DOHH2 (cell line): Measurements from ENCODE around the gene CLIC3.
A peak's percentile ranks its signal among the peaks of the same experiment; 100 is the strongest.

Experiments
- H3F3A ChIP-seq: fragments of 200-600 bp; sonication (generic), shearing (Covaris generic); 2 replicates; pipeline ENCODE4 v1.6.0; 2016; ENCODE audit warnings: antibody characterized with exemption, mild to moderate bottlenecking; ENCODE audit not compliant: control insufficient read depth, insufficient read depth
- H3K27ac ChIP-seq: fragments of 200-600 bp; sonication (generic); 2 replicates; pipeline ENCODE4 v1.5.1; 2014; ENCODE audit warnings: low read depth, mild to moderate bottlenecking, low read length, moderate library complexity
- H3K27me3 ChIP-seq: fragments of 200-600 bp; sonication (generic); 2 replicates; pipeline ENCODE4 v1.6.1; 2014; ENCODE audit warnings: mild to moderate bottlenecking, low read length, mixed read lengths; ENCODE audit not compliant: control insufficient read depth
- H3K36me3 ChIP-seq: fragments of 200-600 bp; sonication (generic); 2 replicates; pipeline ENCODE4 v1.6.1; 2014; ENCODE audit warnings: mild to moderate bottlenecking, low read length, moderate library complexity, mixed read lengths; ENCODE audit not compliant: control insufficient read depth
- H3K4me1 ChIP-seq: fragments of 200-600 bp; sonication (generic); 2 replicates; pipeline ENCODE4 v1.6.1; 2014; ENCODE audit warnings: mild to moderate bottlenecking, low read length, mixed read lengths; ENCODE audit not compliant: control insufficient read depth
- H3K4me2 ChIP-seq: fragments of 200-600 bp; sonication (generic); 2 replicates; pipeline ENCODE4 v1.6.0; 2014; ENCODE audit warnings: mild to moderate bottlenecking, low read length, moderate library complexity
- H3K4me3 ChIP-seq: fragments of 200-600 bp; sonication (generic); 2 replicates; pipeline ENCODE4 v1.5.1; 2014; ENCODE audit warnings: mild to moderate bottlenecking, low read length, mixed read lengths
- H3K79me2 ChIP-seq: fragments of 200-600 bp; sonication (generic); 2 replicates; pipeline ENCODE4 v1.6.1; 2014; ENCODE audit warnings: mild to moderate bottlenecking, low read length, mixed read lengths; ENCODE audit not compliant: control insufficient read depth
- H3K9me2 ChIP-seq: fragments of 200-600 bp; sonication (generic); replicated peaks from 2 replicates; pipeline ENCODE4 v1.6.1; 2014; ENCODE audit warnings: mild to moderate bottlenecking, low read length, mixed read lengths; ENCODE audit not compliant: control insufficient read depth
- H3K9me3 ChIP-seq: fragments of 200-600 bp; sonication (generic); 2 replicates; pipeline ENCODE4 v1.6.1; 2014; ENCODE audit warnings: antibody characterized with exemption, low read length, mixed read lengths; ENCODE audit not compliant: control insufficient read depth, insufficient read depth
- H4K20me1 ChIP-seq: fragments of 200-600 bp; sonication (generic); 2 replicates; pipeline ENCODE4 v1.6.0; 2014; ENCODE audit warnings: low read depth, mild to moderate bottlenecking, antibody characterized with exemption, low read length, moderate library complexity; ENCODE audit not compliant: control insufficient read depth, insufficient read depth
- EZH2phosphoT487 ChIP-seq: fragments of 200-600 bp; sonication (generic); IDR thresholded peaks from 2 replicates; pipeline ENCODE4 v1.6.1; 2017; ENCODE audit warnings: borderline replicate concordance, mild to moderate bottlenecking, antibody characterized with exemption, low read length, moderate library complexity, mixed read lengths
- TF ChIP-seq, protein P1 (sequence below): fragments of 200-600 bp; sonication (generic); IDR thresholded peaks from one replicate; pipeline ENCODE4 v1.5.1; 2014; ENCODE audit warnings: antibody characterized with exemption, mild to moderate bottlenecking, low read depth, low read length; ENCODE audit not compliant: poor library complexity, severe bottlenecking

CLIC3 gene

DNA sequence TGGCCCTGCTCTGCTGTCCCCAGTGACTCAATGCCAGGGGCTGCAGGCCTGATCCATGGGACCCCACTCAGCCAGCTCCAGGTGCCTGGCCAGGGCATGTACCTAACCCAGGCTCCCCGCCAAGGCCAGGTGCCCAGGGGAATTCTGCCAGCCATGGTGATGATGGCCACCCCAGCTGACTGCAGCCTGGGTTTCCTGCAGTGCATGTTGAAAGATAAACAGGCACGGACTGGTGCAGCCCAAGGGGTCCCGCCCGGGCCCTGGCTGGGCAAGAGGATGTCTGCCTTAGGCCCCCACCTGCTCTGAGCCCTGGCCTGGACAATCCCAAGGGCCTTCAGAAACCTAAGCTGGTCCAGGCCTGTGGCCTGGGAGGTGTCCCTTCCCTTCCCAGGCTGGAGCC, 30.5 kb upstream of the CLIC3 start:
- no peaks in the 10 kb centered on the region for H4K20me1 ChIP-seq
- H3K4me1 ChIP-seq: peaks cover 41% of the 10 kb centered on the region
- no peak overlapping the region for H3K4me2 ChIP-seq
- no peaks in the 10 kb centered on the region for H3K9me2 ChIP-seq
- H3K9me3 ChIP-seq: no peaks in the 10 kb centered on the region
- peaks cover 47% of the 10 kb centered on the region for H3K27me3 ChIP-seq
- TF ChIP-seq, protein P1, sequence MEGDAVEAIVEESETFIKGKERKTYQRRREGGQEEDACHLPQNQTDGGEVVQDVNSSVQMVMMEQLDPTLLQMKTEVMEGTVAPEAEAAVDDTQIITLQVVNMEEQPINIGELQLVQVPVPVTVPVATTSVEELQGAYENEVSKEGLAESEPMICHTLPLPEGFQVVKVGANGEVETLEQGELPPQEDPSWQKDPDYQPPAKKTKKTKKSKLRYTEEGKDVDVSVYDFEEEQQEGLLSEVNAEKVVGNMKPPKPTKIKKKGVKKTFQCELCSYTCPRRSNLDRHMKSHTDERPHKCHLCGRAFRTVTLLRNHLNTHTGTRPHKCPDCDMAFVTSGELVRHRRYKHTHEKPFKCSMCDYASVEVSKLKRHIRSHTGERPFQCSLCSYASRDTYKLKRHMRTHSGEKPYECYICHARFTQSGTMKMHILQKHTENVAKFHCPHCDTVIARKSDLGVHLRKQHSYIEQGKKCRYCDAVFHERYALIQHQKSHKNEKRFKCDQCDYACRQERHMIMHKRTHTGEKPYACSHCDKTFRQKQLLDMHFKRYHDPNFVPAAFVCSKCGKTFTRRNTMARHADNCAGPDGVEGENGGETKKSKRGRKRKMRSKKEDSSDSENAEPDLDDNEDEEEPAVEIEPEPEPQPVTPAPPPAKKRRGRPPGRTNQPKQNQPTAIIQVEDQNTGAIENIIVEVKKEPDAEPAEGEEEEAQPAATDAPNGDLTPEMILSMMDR: no peak
- no peak for TF ChIP-seq EZH2phosphoT487
- H3K4me3 ChIP-seq: no peak overlapping the region
- H3F3A ChIP-seq: no peaks in the 10 kb centered on the region
- H3K79me2 ChIP-seq: no peaks in the 10 kb centered on the region
- no peak overlapping the region for H3K27ac ChIP-seq
- no peaks in the 10 kb centered on the region for H3K36me3 ChIP-seq

DNA sequence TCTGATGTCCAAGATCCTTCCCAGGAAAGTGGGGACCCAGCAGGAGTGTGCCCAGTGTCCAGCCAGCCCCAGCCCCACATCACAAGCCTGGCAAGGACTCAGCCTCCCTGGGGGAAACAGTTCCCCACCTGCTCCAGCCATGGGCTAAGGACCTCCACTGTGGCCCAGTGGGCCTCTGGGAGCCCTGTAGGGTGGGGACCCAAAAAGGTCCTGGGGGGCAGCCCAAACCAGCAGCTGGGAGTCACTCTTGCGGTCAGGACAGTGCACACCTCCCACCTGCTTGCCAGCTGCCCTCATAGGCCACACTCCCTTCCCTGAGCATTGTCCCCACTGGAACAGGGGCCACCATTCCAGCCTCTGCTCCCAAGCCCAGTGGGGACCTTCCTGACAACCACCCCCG, 30.0 kb upstream of the CLIC3 start:
- no peak overlapping the region for H3K4me3 ChIP-seq
- H3K9me2 ChIP-seq: no peaks in the 10 kb centered on the region
- TF ChIP-seq, protein P1: no peak
- no peak for TF ChIP-seq EZH2phosphoT487
- no peaks in the 10 kb centered on the region for H3F3A ChIP-seq
- no peaks in the 10 kb centered on the region for H4K20me1 ChIP-seq
- H3K4me2 ChIP-seq: no peak overlapping the region
- no peaks in the 10 kb centered on the region for H3K36me3 ChIP-seq
- H3K9me3 ChIP-seq: no peaks in the 10 kb centered on the region
- no peaks in the 10 kb centered on the region for H3K79me2 ChIP-seq
- H3K27ac ChIP-seq: no peak overlapping the region
- H3K4me1 ChIP-seq: peaks cover 39% of the 10 kb centered on the region
- peaks cover 42% of the 10 kb centered on the region for H3K27me3 ChIP-seq

DNA sequence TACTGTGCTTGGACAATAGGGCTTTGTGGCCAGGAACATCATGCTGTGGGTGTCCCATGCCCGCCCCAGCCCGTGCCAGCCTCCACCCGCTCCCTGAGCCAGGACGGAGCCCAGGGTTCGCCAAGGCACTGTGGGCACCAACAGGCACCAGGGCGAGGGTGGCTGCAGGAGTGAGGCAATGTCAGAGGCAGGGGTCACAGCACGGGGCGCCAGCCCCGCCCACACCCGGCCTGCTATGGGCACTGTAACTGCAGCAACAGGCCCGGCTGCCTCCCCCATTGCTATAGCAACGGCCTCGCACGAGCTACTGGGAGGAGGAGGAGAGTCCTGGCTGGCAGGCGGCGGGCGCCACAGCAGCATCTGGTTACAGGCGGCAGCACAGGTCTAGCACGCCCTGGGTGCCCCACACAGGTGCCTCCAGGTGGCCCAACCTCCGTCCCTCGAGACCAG, 29.2 kb upstream of the CLIC3 start:
- peaks cover 34% of the 10 kb centered on the region for H3K4me1 ChIP-seq
- H3K4me2 ChIP-seq: peak overlapping the region; percentile 22; the same call in 1 of the 2 replicates
- H3K9me3 ChIP-seq: no peaks in the 10 kb centered on the region
- H4K20me1 ChIP-seq: no peaks in the 10 kb centered on the region
- no peaks in the 10 kb centered on the region for H3K79me2 ChIP-seq
- TF ChIP-seq, protein P1: no peak
- no peak for TF ChIP-seq EZH2phosphoT487
- no peak overlapping the region for H3K4me3 ChIP-seq
- H3F3A ChIP-seq: no peaks in the 10 kb centered on the region
- peaks cover 34% of the 10 kb centered on the region for H3K27me3 ChIP-seq
- H3K9me2 ChIP-seq: no peaks in the 10 kb centered on the region
- no peaks in the 10 kb centered on the region for H3K36me3 ChIP-seq
- H3K27ac ChIP-seq: no peak overlapping the region
